Ovary (tissue), 9 donors: Measurements from ENCODE around the gene NDEL1. TPM values are rescaled to one million over a fixed set of nuclear protein-coding genes. Genes with fewer than 3 reads are reported as not detected.

Source experiments
- DNase-seq, 5 donors: peaks; one replicate each; pipeline ENCODE4 v3.0.0-alpha.2; 2019 to 2020
- H3K27ac ChIP-seq, 2 donors: fragments of 200-600 bp; one replicate each; pipeline versions ENCODE4 v1.5.1 to v1.8.0; 2019 to 2022
- H3K27me3 ChIP-seq: fragments of 200-600 bp; one replicate; pipeline ENCODE4 v1.8.0; 2022
- H3K36me3 ChIP-seq: fragments of 200-600 bp; sonication (generic); one replicate; pipeline ENCODE4 v1.5.1; 2019
- H3K4me1 ChIP-seq: one replicate; pipeline ENCODE4 v1.8.1; 2013; ENCODE audit warnings: mild to moderate bottlenecking, moderate library complexity; ENCODE audit not compliant: insufficient read depth
- H3K4me3 ChIP-seq: fragments of 200-600 bp; sonication (generic); one replicate; pipeline ENCODE4 v1.5.1; 2017
- H3K9me3 ChIP-seq, 2 donors: fragments of 200-600 bp in 1 of 2; sonication (generic) in 1 of 2; one replicate each; pipeline versions ENCODE4 v1.5.1 to v1.8.1; 2013 to 2019; ENCODE audit warnings: mild to moderate bottlenecking in 1 of 2, moderate library complexity in 1 of 2
- CTCF ChIP-seq, 3 donors: fragments of 450-650 bp in 2 of 3; fragments of 200-600 bp in 1 of 3; IDR thresholded peaks; one replicate each; pipeline versions ENCODE4 v1.5.1 to v1.8.0; 2016 to 2022; ENCODE audit warnings: antibody characterized with exemption in 3 of 3, mild to moderate bottlenecking in 1 of 3
- EP300 ChIP-seq: sonication (generic); formaldehyde crosslinking; IDR thresholded peaks from one replicate; pipeline ENCODE4 v1.6.1; 2017; ENCODE audit warnings: antibody characterized with exemption
- POLR2A ChIP-seq: fragments of 450-650 bp; IDR thresholded peaks from one replicate; pipeline ENCODE4 v1.6.1; 2017; ENCODE audit warnings: antibody characterized with exemption, mild to moderate bottlenecking, moderate library complexity
- WGBS, 3 donors: extraction: QIAGEN DNeasy Blood & Tissue Kit in 1 of 3; methylation state at CpG; one replicate each; pipeline versions ENCODE4 v1.1.5 to v1.1.7; 2013 to 2017; 5-methylcytosine and 5-hydroxymethylcytosine counted together
- intact Hi-C, 4 donors: fragments of 100-400 bp; cut with DNase I; formaldehyde crosslinking; loops; one replicate each; pipeline versions ENCODE4 v1.11.0 to v1.15.1; 2022 to 2023
- polyA plus RNA-seq, 2 donors: library from polyadenylated mRNA; stranded (reverse); fragments of 200-250 nt in 1 of 2; fragments of 350-450 nt in 1 of 2; fragmentation: Illumina TruSeq in 1 of 2; extraction: RNeasy Lipid Tissue Mini Kit (QIAGEN cat#74804) in 1 of 2; gene quantifications; one replicate each; pipeline ENCODE4 v1.2.3, GENCODE V29; 2013 to 2014
- total RNA-seq, 7 donors: library from RNA; depleted of rRNA in 2 of 7; stranded (reverse); fragments of >200 nt in 2 of 7; fragmentation: NEBNext Ultra II Directional in 3 of 7; extraction: Animal tissue kit (Norgen Biotek cat#: 25700) in 3 of 7; gene quantifications; one replicate each; pipeline versions ENCODE4 v1.1.0 to v1.2.4, GENCODE V29; 2016 to 2023
- donor health status: DM: no; HTN: no; CAD: no; lungs with moderate emphysema.
- donor health status: DM: no; HTN: no; CAD: no.
- donor health status: Bipolar disorder and iron deficiency.
- donor health status: DM: yes; HTN: yes; CAD: no.
- donor health status: DM: no; HTN: no; CAD: no.
- donor health status: DM: yes; HTN: yes; CAD: no.

The NDEL1 gene
- total and polyA plus RNA-seq, 9 donors = 36.7 to 86.5 (median 63.2) TPM

GRCh38 chr17:8451933-8452614 lies 16.4 kb downstream of the NDEL1 start:
- no peak overlapping the region for H3K27ac ChIP-seq
- intact Hi-C loops = no loop called here
- no peak overlapping the region for H3K4me3 ChIP-seq
- H3K36me3 ChIP-seq = no peaks in the 10 kb centered on the region
- DNase-seq = no peak
- no peaks in the 10 kb centered on the region for H3K27me3 ChIP-seq
- no peaks in the 10 kb centered on the region for H3K4me1 ChIP-seq
- H3K9me3 ChIP-seq = no peaks in the 10 kb centered on the region
- TF ChIP-seq POLR2A (no peak), EP300 (no peak)
- WGBS, 3 donors = 84 to 90% (median 89%) methylated on average over 8 of the region's 8 CpGs

- H3K36me3 ChIP-seq = no peaks in the 10 kb centered on the region
Measured at GRCh38 chr17:8453326-8453725, 17.6 kb downstream of the NDEL1 start.

GRCh38 chr17:8455665-8456209 lies 20.1 kb downstream of the NDEL1 start:
- intact Hi-C loops = no loop called here
- TF ChIP-seq EP300 = no peak
- TF ChIP-seq CTCF (IDR thresholded peaks at IDR 0.05) = no peak
- no peak for TF ChIP-seq POLR2A
- Histone ChIP-seq H3K27ac (no peak overlapping the region), H3K4me1 (no peaks in the 10 kb centered on the region), H3K36me3 (no peaks in the 10 kb centered on the region), H3K4me3 (no peak overlapping the region), H3K27me3 (no peaks in the 10 kb centered on the region), H3K9me3 (no peaks in the 10 kb centered on the region)
- 74 to 76% (median 75%) methylated on average over 2 of the region's 2 CpGs for WGBS, 3 donors
- no peak for DNase-seq

More at GRCh38 chr17:8453326-8453725, 17.6 kb downstream of the NDEL1 start:
- WGBS, 3 donors = 74 to 82% (median 74%) methylated on average over 3 of the region's 3 CpGs
- no peaks in the 10 kb centered on the region for H3K9me3 ChIP-seq
- TF ChIP-seq EP300 (no peak), CTCF (IDR thresholded peaks at IDR 0.05) (no peak), POLR2A (no peak)
- H3K4me1 ChIP-seq = no peaks in the 10 kb centered on the region
- intact Hi-C loops = no loop called here
- H3K27me3 ChIP-seq = no peaks in the 10 kb centered on the region
- H3K27ac ChIP-seq = no peak overlapping the region
- no peak for DNase-seq
- H3K4me3 ChIP-seq = no peak overlapping the region

GRCh38 chr17:8458128-8458527 lies 22.4 kb downstream of the NDEL1 start:
- DNase-seq = no peak
- WGBS, 3 donors = 88 to 95% (median 92%) methylated on average over 6 of the region's 6 CpGs
- H3K4me1 ChIP-seq = no peaks in the 10 kb centered on the region
- H3K4me3 ChIP-seq = no peak overlapping the region
- H3K36me3 ChIP-seq = no peaks in the 10 kb centered on the region
- no peaks in the 10 kb centered on the region for H3K9me3 ChIP-seq
- TF ChIP-seq POLR2A (no peak), CTCF (IDR thresholded peaks at IDR 0.05) (no peak), EP300 (no peak)
- H3K27ac ChIP-seq = no peak overlapping the region
- intact Hi-C loops = no loop called here
- H3K27me3 ChIP-seq = no peaks in the 10 kb centered on the region

- 91 to 94% (median 92%) methylated on average over 4 of the region's 4 CpGs for WGBS, 3 donors
- intact Hi-C loops = no loop called here
- H3K4me3 ChIP-seq = no peak overlapping the region
- no peaks in the 10 kb centered on the region for H3K27me3 ChIP-seq
- no peaks in the 10 kb centered on the region for H3K4me1 ChIP-seq
- DNase-seq = no peak
- no peak overlapping the region for H3K27ac ChIP-seq
- TF ChIP-seq EP300 = no peak
- no peaks in the 10 kb centered on the region for H3K36me3 ChIP-seq
- H3K9me3 ChIP-seq = no peaks in the 10 kb centered on the region
Measured at GRCh38 chr17:8459107-8459506, 23.4 kb downstream of the NDEL1 start.
